Mammary epithelial cell (primary cell): ENCODE results near the gene HDAC9.

ENCODE experiments used
- CTCF ChIP-seq, 2 donors: IDR thresholded peaks in 1 of 2; conservative IDR thresholded peaks in 1 of 2; 2 replicates each; pipeline ENCODE4 v1.5.1; 2011 to 2012; ENCODE audit warnings: inconsistent platforms in 2 of 2, low read length in 2 of 2, mild to moderate bottlenecking in 2 of 2, control low read depth in 1 of 2, low read depth in 1 of 2; ENCODE audit not compliant: insufficient read depth in 1 of 2; ENCODE audit errors: extremely low read depth in 1 of 2
- EZH2 ChIP-seq: IDR thresholded peaks from 2 replicates; pipeline ENCODE4 v1.6.1; 2012; ENCODE audit warnings: low read length, inconsistent platforms, borderline replicate concordance

- no peak for TF ChIP-seq EZH2
- TF ChIP-seq CTCF (conservative IDR thresholded peaks at IDR 0.05 in 1 of 2, IDR thresholded peaks at IDR 0.05 in 1 of 2; ENCODE audit: extremely low read depth in 1 of 2, insufficient read depth in 1 of 2, low read depth in 1 of 2, low read length in 2 of 2): no peak
Measured at GRCh38 chr7:18644981-18645380, 149.4 kb downstream of the HDAC9 start.
